ENCODE measurements around the gene CCDC148. TPM values are rescaled to one million over a fixed set of nuclear protein-coding genes. Genes with fewer than 3 reads are reported as not detected.
A peak's percentile ranks its signal among the peaks of the same experiment; 100 is the strongest.

Gene CCDC148
- total and polyA plus RNA-seq, 2 donors (not counting 3 experiments of a cell fraction or from before 2014, with no cell fraction given) = 0.04 to 0.69 TPM

GRCh38 chr2:158213773-158214172 lies 242.8 kb downstream of the CCDC148 start:
- TF ChIP-seq, protein P1, sequence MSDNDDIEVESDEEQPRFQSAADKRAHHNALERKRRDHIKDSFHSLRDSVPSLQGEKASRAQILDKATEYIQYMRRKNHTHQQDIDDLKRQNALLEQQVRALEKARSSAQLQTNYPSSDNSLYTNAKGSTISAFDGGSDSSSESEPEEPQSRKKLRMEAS (IDR thresholded peaks at IDR 0.05; ENCODE audit: insufficient read depth, insufficient read length) = no peak
- TF ChIP-seq FOS (IDR thresholded peaks at IDR 0.05; ENCODE audit: borderline replicate concordance, insufficient read depth, low read length) (no peak), MYC (IDR thresholded peaks at IDR 0.05; ENCODE audit: low read depth, low read length) (no peak), JUN (IDR thresholded peaks at IDR 0.05; ENCODE audit: borderline replicate concordance, insufficient read depth, insufficient read length, low read depth) (no peak), POLR2AphosphoS5 (IDR thresholded peaks at IDR 0.05; ENCODE audit: insufficient read depth, low read depth, low read length) (no peak), EZH2 (IDR thresholded peaks at IDR 0.05; ENCODE audit: borderline replicate concordance, low read depth, low read length, severe bottlenecking) (no peak), GATA2 (IDR thresholded peaks at IDR 0.05; ENCODE audit: insufficient read depth, insufficient read length, low read depth, low read length) (no peak), POLR2A (IDR thresholded peaks at IDR 0.05; ENCODE audit: low read depth, low read length) (no peak), CTCF (IDR thresholded peaks at IDR 0.05; ENCODE audit: extremely low read depth in 1 of 2, insufficient read depth in 1 of 2, low read depth in 1 of 2, low read length in 2 of 2) (no peak)
- no peaks in the 10 kb centered on the region for H3K79me2 ChIP-seq (ENCODE audit: control insufficient read depth, insufficient read depth, low read length)
- dilution Hi-C loops (cut with MboI; ENCODE audit: extremely low pct_ligation_motif_present, low sequenced_read_pairs) = no loop called here
- ChIA-PET POLR2A (interaction anchor here (0.7 kb wide), 1 partner anchor 11 kb away, joined by 8 read pairs; no protein-coding TSS in a partner anchor), CTCF (interaction anchor here (0.9 to 1.5 kb wide), 4 partner anchors 8 to 532 kb away, joined by 3 to 7 read pairs (median 3); partner anchors contain the start of genes CCDC148 and PKP4)
- H3K9ac ChIP-seq (replicated peaks; ENCODE audit: extremely low read depth, insufficient read depth, low read length) = no peak overlapping the region
- H3K27me3 ChIP-seq (ENCODE audit: control insufficient read depth in 2 of 2, insufficient read depth in 2 of 2, low read length in 2 of 2) = peaks cover 0 to 3% of the 10 kb centered on the region in 2 experiments
- H3K4me2 ChIP-seq (ENCODE audit: insufficient read depth, low read length) = peak overlapping the region; percentile 28
- FAIRE-seq (no peak), DNase-seq (ENCODE audit: low read depth, low spot score) (no peak)
- H2AFZ ChIP-seq (ENCODE audit: low read depth, low read length) = no peak overlapping the region
- H3K4me1 ChIP-seq (ENCODE audit: control insufficient read depth, extremely low read depth, insufficient read depth, low read length) = peaks cover 8% of the 10 kb centered on the region
- no peak overlapping the region for H3K4me3 ChIP-seq (replicated peaks in 1 of 3; ENCODE audit: insufficient read depth in 1 of 3, low read depth in 1 of 3, low read length in 3 of 3)
- H3K9me1 ChIP-seq (replicated peaks; ENCODE audit: control insufficient read depth, extremely low read depth, insufficient read depth, low read length) = no peaks in the 10 kb centered on the region
- BruUV-seq (replicated peaks) = no TSS peak
- H3K27ac ChIP-seq (ENCODE audit: insufficient read depth, low read depth, low read length) = peak overlapping the region; percentile 25
- intact Hi-C loops (cut with micrococcal nuclease) = loop anchor here (1.0 to 5.0 kb wide), 4 partner anchors 11 to 503 kb away; partner anchors contain the start of genes CCDC148 and PKP4
- H3K36me3 ChIP-seq (ENCODE audit: control insufficient read depth in 2 of 2, extremely low read depth in 1 of 2, insufficient read depth in 2 of 2, low read length in 2 of 2) = no peaks in the 10 kb centered on the region
- no peaks in the 10 kb centered on the region for H4K20me1 ChIP-seq (replicated peaks; ENCODE audit: control insufficient read depth, extremely low read depth, insufficient read depth, low read length)
- no peaks in the 10 kb centered on the region for H3K9me3 ChIP-seq (replicated peaks; ENCODE audit: control insufficient read depth, insufficient read depth, low read length)

Data from endothelial cell of umbilical vein (primary cell).